ENCODE results near the gene ANGEL2. TPM values are rescaled to one million over a fixed set of nuclear protein-coding genes. Genes with fewer than 3 reads are reported as not detected.

Gene ANGEL2
- total RNA-seq, 1 donor from 2014 or later, result 45.2 TPM

- H3K9me3 Mint-ChIP-seq, result no peaks in the 10 kb centered on the region
- H3K27ac Mint-ChIP-seq, result no peak overlapping the region
- H3K4me3 Mint-ChIP-seq, result no peak overlapping the region
- H3K36me3 Mint-ChIP-seq, result peaks cover 57% of the 10 kb centered on the region
- no peak for DNase-seq (ENCODE audit: low spot score in 2 of 2, unreplicated experiment in 2 of 2)
- no peaks in the 10 kb centered on the region for H3K27me3 Mint-ChIP-seq (ENCODE audit: low read depth)
- no peak for TF ChIP-seq CTCF (IDR thresholded peaks at IDR 0.05; ENCODE audit: unreplicated experiment)
- H3K4me1 Mint-ChIP-seq, result peaks cover 11% of the 10 kb centered on the region
Observed at GRCh38 chr1:212957546-212957945, 58.1 kb downstream of the ANGEL2 start.

GRCh38 chr1:212955961-212956620, 59.6 kb downstream of the ANGEL2 start:
- no peak overlapping the region for H3K27ac Mint-ChIP-seq
- no peaks in the 10 kb centered on the region for H3K9me3 Mint-ChIP-seq
- no peak for DNase-seq (ENCODE audit: low spot score in 2 of 2, unreplicated experiment in 2 of 2)
- H3K36me3 Mint-ChIP-seq, result peaks cover 43% of the 10 kb centered on the region
- no peaks in the 10 kb centered on the region for H3K27me3 Mint-ChIP-seq (ENCODE audit: low read depth)
- peaks cover 20% of the 10 kb centered on the region for H3K4me1 Mint-ChIP-seq
- no peak for TF ChIP-seq CTCF (IDR thresholded peaks at IDR 0.05; ENCODE audit: unreplicated experiment)
- no peak overlapping the region for H3K4me3 Mint-ChIP-seq

GRCh38 chr1:212955098-212955497, 60.6 kb downstream of the ANGEL2 start:
- Mint-ChIP-seq H3K36me3 (peaks cover 37% of the 10 kb centered on the region), H3K4me1 (peaks cover 22% of the 10 kb centered on the region), H3K4me3 (no peak overlapping the region), H3K27ac (no peak overlapping the region), H3K9me3 (no peaks in the 10 kb centered on the region), H3K27me3 (ENCODE audit: low read depth) (no peaks in the 10 kb centered on the region)
- TF ChIP-seq CTCF (IDR thresholded peaks at IDR 0.05; ENCODE audit: unreplicated experiment), result no peak
- DNase-seq (ENCODE audit: low spot score in 2 of 2, unreplicated experiment in 2 of 2), result no peak

- Mint-ChIP-seq H3K27ac (no peak overlapping the region), H3K4me1 (peaks cover 25% of the 10 kb centered on the region), H3K4me3 (no peak overlapping the region), H3K36me3 (peaks cover 36% of the 10 kb centered on the region), H3K27me3 (ENCODE audit: low read depth) (no peaks in the 10 kb centered on the region), H3K9me3 (no peaks in the 10 kb centered on the region)
- DNase-seq (ENCODE audit: low spot score in 2 of 2, unreplicated experiment in 2 of 2), result no peak
- TF ChIP-seq CTCF (IDR thresholded peaks at IDR 0.05; ENCODE audit: unreplicated experiment), result no peak
Observed at GRCh38 chr1:212954514-212954913, 61.2 kb downstream of the ANGEL2 start.

GRCh38 chr1:212953321-212953720, 62.3 kb downstream of the ANGEL2 start:
- H3K36me3 Mint-ChIP-seq, result peaks cover 31% of the 10 kb centered on the region
- H3K9me3 Mint-ChIP-seq, result peaks cover 2% of the 10 kb centered on the region
- H3K4me1 Mint-ChIP-seq, result peaks cover 25% of the 10 kb centered on the region
- no peak for TF ChIP-seq CTCF (IDR thresholded peaks at IDR 0.05; ENCODE audit: unreplicated experiment)
- no peak overlapping the region for H3K27ac Mint-ChIP-seq
- no peaks in the 10 kb centered on the region for H3K27me3 Mint-ChIP-seq (ENCODE audit: low read depth)
- H3K4me3 Mint-ChIP-seq, result peak overlapping the region; percentile 24
- no peak for DNase-seq (ENCODE audit: low spot score in 2 of 2, unreplicated experiment in 2 of 2)

GRCh38 chr1:212952641-212952976, 63.1 kb downstream of the ANGEL2 start:
- Mint-ChIP-seq H3K27me3 (ENCODE audit: low read depth) (no peaks in the 10 kb centered on the region), H3K4me3 (peak overlapping the region; percentile 86), H3K4me1 (peaks cover 25% of the 10 kb centered on the region), H3K9me3 (peaks cover 4% of the 10 kb centered on the region), H3K27ac (peak overlapping the region; percentile 91), H3K36me3 (peaks cover 31% of the 10 kb centered on the region)
- no peak for TF ChIP-seq CTCF (IDR thresholded peaks at IDR 0.05; ENCODE audit: unreplicated experiment)
- DNase-seq (ENCODE audit: low spot score in 2 of 2, unreplicated experiment in 2 of 2), result no peak

Measured in mesothelial cell of epicardium (in vitro differentiated cells).